ENCODE data around the gene CCDC33.

DNA sequence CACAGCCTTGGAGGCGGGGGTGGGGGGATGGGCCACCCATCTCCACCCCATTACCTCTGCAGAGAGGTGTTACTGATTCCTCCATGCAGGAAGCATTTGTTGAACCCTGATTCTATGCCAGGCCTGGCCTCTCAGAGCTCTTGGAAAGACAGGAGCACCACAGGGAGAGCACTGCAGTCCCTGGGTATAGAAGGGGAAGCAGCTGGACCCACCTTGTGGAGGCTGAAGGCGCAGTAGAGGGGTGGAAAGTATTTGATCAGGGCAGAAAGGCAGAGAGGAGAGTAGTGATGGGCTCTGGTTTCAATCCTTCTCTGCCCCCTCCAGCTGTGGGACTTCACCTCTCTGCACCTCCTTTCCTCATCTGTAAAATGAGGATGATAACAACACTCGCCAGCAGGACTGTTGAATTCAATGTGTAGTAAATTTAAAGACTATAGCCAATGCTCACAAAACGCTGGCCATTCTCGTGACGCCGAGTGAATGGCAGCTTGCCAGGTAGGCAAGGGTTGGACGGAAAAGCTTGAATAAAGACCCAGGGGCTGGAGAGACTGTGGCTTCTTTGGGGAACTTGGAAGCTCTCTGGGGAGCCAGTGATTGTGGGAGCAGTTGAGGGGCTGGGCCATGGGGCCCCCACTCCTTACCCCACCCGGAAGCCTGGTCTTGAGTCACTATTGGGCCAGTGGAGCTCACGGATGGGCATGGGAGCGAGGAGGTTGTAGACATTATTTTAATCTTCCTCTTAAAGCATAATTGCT, 8.0 kb upstream of the CCDC33 start:
- TF ChIP-seq REPIN1 (tag by site-specific recombination; IDR thresholded peaks at IDR 0.05; ENCODE audit: low read depth) = no peak
- TF ChIP-seq, protein P1, sequence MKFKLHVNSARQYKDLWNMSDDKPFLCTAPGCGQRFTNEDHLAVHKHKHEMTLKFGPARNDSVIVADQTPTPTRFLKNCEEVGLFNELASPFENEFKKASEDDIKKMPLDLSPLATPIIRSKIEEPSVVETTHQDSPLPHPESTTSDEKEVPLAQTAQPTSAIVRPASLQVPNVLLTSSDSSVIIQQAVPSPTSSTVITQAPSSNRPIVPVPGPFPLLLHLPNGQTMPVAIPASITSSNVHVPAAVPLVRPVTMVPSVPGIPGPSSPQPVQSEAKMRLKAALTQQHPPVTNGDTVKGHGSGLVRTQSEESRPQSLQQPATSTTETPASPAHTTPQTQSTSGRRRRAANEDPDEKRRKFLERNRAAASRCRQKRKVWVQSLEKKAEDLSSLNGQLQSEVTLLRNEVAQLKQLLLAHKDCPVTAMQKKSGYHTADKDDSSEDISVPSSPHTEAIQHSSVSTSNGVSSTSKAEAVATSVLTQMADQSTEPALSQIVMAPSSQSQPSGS (tag by site-specific recombination; IDR thresholded peaks at IDR 0.05; ENCODE audit: low read depth) = no peak
- TF ChIP-seq, protein P2, sequence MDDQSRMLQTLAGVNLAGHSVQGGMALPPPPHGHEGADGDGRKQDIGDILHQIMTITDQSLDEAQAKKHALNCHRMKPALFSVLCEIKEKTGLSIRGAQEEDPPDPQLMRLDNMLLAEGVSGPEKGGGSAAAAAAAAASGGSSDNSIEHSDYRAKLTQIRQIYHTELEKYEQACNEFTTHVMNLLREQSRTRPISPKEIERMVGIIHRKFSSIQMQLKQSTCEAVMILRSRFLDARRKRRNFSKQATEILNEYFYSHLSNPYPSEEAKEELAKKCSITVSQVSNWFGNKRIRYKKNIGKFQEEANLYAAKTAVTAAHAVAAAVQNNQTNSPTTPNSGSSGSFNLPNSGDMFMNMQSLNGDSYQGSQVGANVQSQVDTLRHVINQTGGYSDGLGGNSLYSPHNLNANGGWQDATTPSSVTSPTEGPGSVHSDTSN (CRISPR knock-in tag; IDR thresholded peaks at IDR 0.05) = no peak
